B cell (primary cell): ENCODE measurements around the gene GABPB2.

ENCODE experiments used
- CTCF ChIP-seq: fragments of 200-600 bp; IDR thresholded peaks from one replicate; pipeline ENCODE4 v1.8.0; 2022; ENCODE audit warnings: antibody characterized with exemption, mild to moderate bottlenecking
- EZH2 ChIP-seq: IDR thresholded peaks from 2 replicates; pipeline ENCODE4 v1.6.1; 2012; ENCODE audit warnings: borderline replicate concordance, low read depth, mild to moderate bottlenecking, moderate library complexity, low read length; ENCODE audit not compliant: insufficient read depth, poor library complexity, severe bottlenecking

- no peak for TF ChIP-seq CTCF
- TF ChIP-seq EZH2: no peak
Measured at GRCh38 chr1:151167116-151167515, 96.6 kb downstream of the GABPB2 start.
